Measurements from ENCODE around the gene SACS. TPM values are rescaled to one million over a fixed set of nuclear protein-coding genes. Genes with fewer than 3 reads are reported as not detected.

The SACS gene
- total RNA-seq, 4 donors from 2014 or later: 60.8 to 77.5 (median 65.4) TPM

GRCh38 chr13:23455401-23456185 is 22.1 kb upstream of the SACS start:
- Histone ChIP-seq H3K4me3 (no peak overlapping the region), H3K4me1 (peaks cover 0 to 9% (median 0%) of the 10 kb centered on the region in 3 donors), H3K27ac (no peak overlapping the region), H3K9me3 (no peaks in the 10 kb centered on the region), H3K27me3 (no peaks in the 10 kb centered on the region), H3K36me3 (no peaks in the 10 kb centered on the region)
- ATAC-seq: peak; percentile 69
- WGBS, 2 donors (ENCODE audit: low coverage in 1 of 2): 81 to 100% methylated on average over 4 of the region's 7 CpGs
- TF ChIP-seq POLR2A (IDR thresholded peaks at IDR 0.05) (no peak), EP300 (IDR thresholded peaks at IDR 0.05) (no peak), POLR2AphosphoS5 (IDR thresholded peaks at IDR 0.05) (no peak), CTCF (IDR thresholded peaks at IDR 0.05) (no peak)

- TF ChIP-seq POLR2A (IDR thresholded peaks at IDR 0.05) (no peak), CTCF (IDR thresholded peaks at IDR 0.05) (no peak), POLR2AphosphoS5 (IDR thresholded peaks at IDR 0.05) (no peak), EP300 (IDR thresholded peaks at IDR 0.05) (no peak)
- ATAC-seq: no peak
- Histone ChIP-seq H3K4me3 (no peak overlapping the region), H3K4me1 (peaks cover 0 to 9% (median 0%) of the 10 kb centered on the region in 3 donors), H3K36me3 (no peaks in the 10 kb centered on the region), H3K27me3 (no peaks in the 10 kb centered on the region), H3K9me3 (no peaks in the 10 kb centered on the region), H3K27ac (no peak overlapping the region)
- WGBS, 2 donors (ENCODE audit: low coverage in 1 of 2): 84 to 96% methylated on average over 4 to 8 of the region's 8 CpGs
Observed at GRCh38 chr13:23453132-23453531, 19.6 kb upstream of the SACS start.

GRCh38 chr13:23450340-23451046 is 17.0 kb upstream of the SACS start:
- no peaks in the 10 kb centered on the region for H3K9me3 ChIP-seq
- TF ChIP-seq EP300 (IDR thresholded peaks at IDR 0.05): no peak
- no peak for TF ChIP-seq POLR2AphosphoS5 (IDR thresholded peaks at IDR 0.05)
- no peak for TF ChIP-seq POLR2A (IDR thresholded peaks at IDR 0.05)
- no peak for TF ChIP-seq CTCF (IDR thresholded peaks at IDR 0.05)
- no peak overlapping the region for H3K27ac ChIP-seq
- no peaks in the 10 kb centered on the region for H3K27me3 ChIP-seq
- no peaks in the 10 kb centered on the region for H3K36me3 ChIP-seq
- 53 to 57% methylated on average over 8 of the region's 8 CpGs for WGBS, 2 donors (ENCODE audit: low coverage in 1 of 2)
- no peak for ATAC-seq
- no peak overlapping the region for H3K4me3 ChIP-seq
- H3K4me1 ChIP-seq: peaks cover 0 to under 1% (median 0%) of the 10 kb centered on the region in 3 donors

GRCh38 chr13:23449398-23450162 is 16.1 kb upstream of the SACS start:
- no peak for TF ChIP-seq POLR2A (IDR thresholded peaks at IDR 0.05)
- no peak for TF ChIP-seq CTCF (IDR thresholded peaks at IDR 0.05)
- TF ChIP-seq EP300 (IDR thresholded peaks at IDR 0.05): no peak
- no peak for TF ChIP-seq POLR2AphosphoS5 (IDR thresholded peaks at IDR 0.05)
- no peaks in the 10 kb centered on the region for H3K9me3 ChIP-seq
- H3K27me3 ChIP-seq: no peaks in the 10 kb centered on the region
- H3K4me1 ChIP-seq: no peaks in the 10 kb centered on the region
- WGBS, 2 donors (ENCODE audit: low coverage in 1 of 2): 76 to 80% methylated on average over 5 of the region's 5 CpGs
- no peak overlapping the region for H3K27ac ChIP-seq
- H3K4me3 ChIP-seq: no peak overlapping the region
- ATAC-seq: no peak
- H3K36me3 ChIP-seq: no peaks in the 10 kb centered on the region

Measured in gastroesophageal sphincter (tissue), 4 donors.